Vagina (tissue), 2 donors: Measurements from ENCODE around the gene GRHPR.

Source experiments
- POLR2A ChIP-seq, 2 donors: fragments of 450-650 bp; IDR thresholded peaks; one replicate each; pipeline ENCODE4 v1.6.1; 2017; ENCODE audit warnings: antibody characterized with exemption in 2 of 2, mild to moderate bottlenecking in 2 of 2, moderate library complexity in 2 of 2
- POLR2AphosphoS5 ChIP-seq, 2 donors: sonication (generic); formaldehyde crosslinking; IDR thresholded peaks; one replicate each; pipeline ENCODE4 v1.9.0; 2017; ENCODE audit warnings: antibody characterized with exemption in 2 of 2, mild to moderate bottlenecking in 2 of 2, low read depth in 1 of 2; ENCODE audit not compliant: insufficient read depth in 1 of 2
- TF ChIP-seq, protein P1 (sequence below), 3 experiments: fragments of 450-650 bp in 2 of 3; fragments of 200-600 bp in 1 of 3; sonication (generic) in 1 of 3; IDR thresholded peaks; one replicate each; pipeline ENCODE4 v1.5.1; 2017 to 2019; ENCODE audit warnings: antibody characterized with exemption in 3 of 3, mild to moderate bottlenecking in 2 of 3, moderate library complexity in 2 of 3

DNA sequence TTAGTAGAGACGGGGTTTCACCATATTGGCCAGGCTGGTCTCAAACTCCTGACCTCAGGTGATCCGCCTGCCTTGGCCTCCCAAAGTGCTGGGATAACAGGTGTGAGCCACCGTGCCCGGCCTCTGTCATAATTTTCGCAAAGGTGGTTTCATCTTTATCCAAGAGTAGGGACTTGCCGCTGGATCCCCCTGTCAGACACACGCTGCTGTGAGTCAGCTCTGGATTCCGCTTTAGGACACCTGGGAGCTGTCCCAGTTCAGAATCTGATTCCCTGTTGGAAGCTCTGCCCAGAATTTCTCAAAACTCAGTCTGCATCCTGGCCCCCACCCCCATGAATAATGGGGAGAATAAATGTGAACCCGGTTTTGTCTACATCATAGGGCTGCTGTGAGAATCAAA is 17.9 kb upstream of the GRHPR start:
- no peak for TF ChIP-seq POLR2A (IDR thresholded peaks at IDR 0.05)
- TF ChIP-seq, protein P1, sequence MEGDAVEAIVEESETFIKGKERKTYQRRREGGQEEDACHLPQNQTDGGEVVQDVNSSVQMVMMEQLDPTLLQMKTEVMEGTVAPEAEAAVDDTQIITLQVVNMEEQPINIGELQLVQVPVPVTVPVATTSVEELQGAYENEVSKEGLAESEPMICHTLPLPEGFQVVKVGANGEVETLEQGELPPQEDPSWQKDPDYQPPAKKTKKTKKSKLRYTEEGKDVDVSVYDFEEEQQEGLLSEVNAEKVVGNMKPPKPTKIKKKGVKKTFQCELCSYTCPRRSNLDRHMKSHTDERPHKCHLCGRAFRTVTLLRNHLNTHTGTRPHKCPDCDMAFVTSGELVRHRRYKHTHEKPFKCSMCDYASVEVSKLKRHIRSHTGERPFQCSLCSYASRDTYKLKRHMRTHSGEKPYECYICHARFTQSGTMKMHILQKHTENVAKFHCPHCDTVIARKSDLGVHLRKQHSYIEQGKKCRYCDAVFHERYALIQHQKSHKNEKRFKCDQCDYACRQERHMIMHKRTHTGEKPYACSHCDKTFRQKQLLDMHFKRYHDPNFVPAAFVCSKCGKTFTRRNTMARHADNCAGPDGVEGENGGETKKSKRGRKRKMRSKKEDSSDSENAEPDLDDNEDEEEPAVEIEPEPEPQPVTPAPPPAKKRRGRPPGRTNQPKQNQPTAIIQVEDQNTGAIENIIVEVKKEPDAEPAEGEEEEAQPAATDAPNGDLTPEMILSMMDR (IDR thresholded peaks at IDR 0.05) = no peak
- TF ChIP-seq POLR2AphosphoS5 (IDR thresholded peaks at IDR 0.05; ENCODE audit: insufficient read depth in 1 of 2, low read depth in 1 of 2) = no peak
